GM12801 (cell line): ENCODE data around the gene MSS51.

Source experiments
- CTCF ChIP-seq: IDR thresholded peaks from one replicate; pipeline ENCODE4 v1.5.1; 2011; ENCODE audit warnings: control low read depth; ENCODE audit not compliant: insufficient read length; ENCODE audit errors: extremely low read depth

MSS51 gene

GRCh38 chr10:73459683-73460314 lies 26.4 kb upstream of the MSS51 start:
- TF ChIP-seq CTCF: no peak

- no peak for TF ChIP-seq CTCF
Observed at GRCh38 chr10:73456187-73456890, 23.0 kb upstream of the MSS51 start.

- no peak for TF ChIP-seq CTCF
Observed at GRCh38 chr10:73449113-73449512, 15.8 kb upstream of the MSS51 start.

- no peak for TF ChIP-seq CTCF
Observed at GRCh38 chr10:73448384-73448783, 15.0 kb upstream of the MSS51 start.

GRCh38 chr10:73446926-73447325 lies 13.6 kb upstream of the MSS51 start:
- TF ChIP-seq CTCF: no peak

- TF ChIP-seq CTCF: no peak
Observed at GRCh38 chr10:73444457-73444856, 11.1 kb upstream of the MSS51 start.

GRCh38 chr10:73439605-73440312 lies 6.4 kb upstream of the MSS51 start:
- TF ChIP-seq CTCF: no peak
